Medulla oblongata (tissue), 1 donor: ENCODE measurements around the gene CPEB4.
A peak's percentile ranks its signal among the peaks of the same experiment; 100 is the strongest.

ENCODE experiments used
- DNase-seq: peaks from one replicate; pipeline ENCODE4 v3.0.0-alpha.2; 2015; ENCODE audit errors: extremely low spot score

CPEB4 gene

GRCh38 chr5:173887610-173888472, at the start of gene CPEB4:
Gene CPEB4 (plus strand): TSS chr5:173888349. CDS start chr5:173889734, 1,385 bp downstream.
- peak; percentile 100 for DNase-seq

- DNase-seq, result no peak
These were observed 48.9 kb upstream of the CPEB4 start for GRCh38 chr5:173839117-173839713.

- DNase-seq, result no peak
These were observed 47.8 kb upstream of the CPEB4 start for GRCh38 chr5:173840111-173840983.

- DNase-seq, result no peak
These were observed 46.4 kb upstream of the CPEB4 start for GRCh38 chr5:173841710-173842109.

GRCh38 chr5:173843794-173844193, 44.4 kb upstream of the CPEB4 start:
- DNase-seq, result no peak

- no peak for DNase-seq
These were observed 42.8 kb upstream of the CPEB4 start for GRCh38 chr5:173845321-173845720.

- DNase-seq, result no peak
These were observed 41.1 kb upstream of the CPEB4 start for GRCh38 chr5:173846929-173847501.

GRCh38 chr5:173848986-173849596, 39.1 kb upstream of the CPEB4 start:
- DNase-seq, result no peak

- no peak for DNase-seq
These were observed 38.2 kb upstream of the CPEB4 start for GRCh38 chr5:173849908-173850307.

- no peak for DNase-seq
These were observed 37.5 kb upstream of the CPEB4 start for GRCh38 chr5:173850659-173851058.

- DNase-seq, result no peak
These were observed 36.4 kb upstream of the CPEB4 start for GRCh38 chr5:173851595-173852243.

- DNase-seq, result peak; percentile 69
These were observed 35.3 kb upstream of the CPEB4 start for GRCh38 chr5:173852790-173853359.

GRCh38 chr5:173853370-173854131, 34.6 kb upstream of the CPEB4 start:
- DNase-seq, result no peak

GRCh38 chr5:173855162-173855994, 32.8 kb upstream of the CPEB4 start:
- no peak for DNase-seq

GRCh38 chr5:173855995-173856656, 32.0 kb upstream of the CPEB4 start:
- no peak for DNase-seq

GRCh38 chr5:173857234-173857633, 30.9 kb upstream of the CPEB4 start:
- DNase-seq, result no peak

GRCh38 chr5:173858021-173858669, 30.0 kb upstream of the CPEB4 start:
- no peak for DNase-seq
